Smooth muscle cell (in vitro differentiated cells): ENCODE data around the gene HMGCS2. TPM values are rescaled to one million over a fixed set of nuclear protein-coding genes. Genes with fewer than 3 reads are reported as not detected.

Experiments
- DNase-seq: peaks from one replicate; lab custom pipeline; 2025; ENCODE audit not compliant: unreplicated experiment; lab: John Stamatoyannopoulos, UW
- H2AFZ ChIP-seq: fragments of 200-600 bp; sonication (generic); 2 replicates; pipeline ENCODE4 v1.6.0; 2016; ENCODE audit warnings: antibody characterized with exemption, low read depth, mild to moderate bottlenecking
- H3F3A ChIP-seq: fragments of 200-600 bp; sonication (generic); 2 replicates; pipeline ENCODE4 v1.6.0; 2017; ENCODE audit warnings: antibody characterized with exemption, low read depth
- H3K27ac ChIP-seq: fragments of 200-600 bp; sonication (generic); 2 replicates; pipeline ENCODE4 v1.5.1; 2016; ENCODE audit warnings: low read depth, mild to moderate bottlenecking
- H3K27me3 ChIP-seq: fragments of 200-600 bp; sonication (generic); 2 replicates; pipeline ENCODE4 v1.6.1; 2016; ENCODE audit warnings: low read depth, mild to moderate bottlenecking
- H3K36me3 ChIP-seq: fragments of 200-600 bp; sonication (generic); 2 replicates; pipeline ENCODE4 v1.5.1; 2016; ENCODE audit warnings: low read depth
- H3K4me1 ChIP-seq: fragments of 200-600 bp; sonication (generic); 2 replicates; pipeline ENCODE4 v1.5.1; 2016; ENCODE audit warnings: low read depth
- H3K4me2 ChIP-seq: fragments of 200-600 bp; sonication (generic); 2 replicates; pipeline ENCODE4 v1.6.0; 2016; ENCODE audit warnings: mild to moderate bottlenecking
- H3K4me3 ChIP-seq: fragments of 200-600 bp; sonication (generic); 2 replicates; pipeline ENCODE4 v1.5.1; 2016; ENCODE audit warnings: mild to moderate bottlenecking
- H3K79me2 ChIP-seq: fragments of 200-600 bp; sonication (generic); 2 replicates; pipeline ENCODE4 v1.6.0; 2016; ENCODE audit warnings: low read depth, mild to moderate bottlenecking
- H3K9ac ChIP-seq: fragments of 200-600 bp; sonication (generic); 2 replicates; pipeline ENCODE4 v1.6.0; 2016; ENCODE audit warnings: low read depth
- H3K9me3 ChIP-seq: fragments of 200-600 bp; sonication (generic); replicated peaks from 2 replicates; pipeline ENCODE4 v1.5.1; 2016; ENCODE audit warnings: low read depth
- H4K20me1 ChIP-seq: fragments of 200-600 bp; sonication (generic); 2 replicates; pipeline ENCODE4 v1.6.0; 2016; ENCODE audit warnings: low read depth
- WGBS: methylation state at CpG from one replicate; pipeline ENCODE4 v1.1.7; 2016; ENCODE audit warnings: low lambda C conversion rate; 5-methylcytosine and 5-hydroxymethylcytosine counted together
- polyA plus RNA-seq: library from polyadenylated mRNA; unstranded; fragments of >200 nt; fragmentation: Nextera tagmentation; extraction: Ambion mirVana; gene quantifications from 2 replicates; pipeline ENCODE4 v1.2.1, GENCODE V29; 2016
- total RNA-seq: library from RNA; depleted of rRNA; stranded (reverse); fragments of >200 nt; gene quantifications from 2 replicates; pipeline ENCODE4 v1.2.3, GENCODE V29; 2014
- TF ChIP-seq, protein P1 (sequence below): fragments of 200-600 bp; sonication (generic); IDR thresholded peaks from 2 replicates; pipeline ENCODE4 v1.5.1; 2017; ENCODE audit warnings: borderline replicate concordance, mild to moderate bottlenecking, antibody characterized with exemption; ENCODE audit not compliant: insufficient read depth, poor library complexity, severe bottlenecking

Gene HMGCS2
- not detected in 2 replicates for total RNA-seq
- 0.08 TPM in 1 of 2 replicates, not detected in the other for polyA plus RNA-seq

DNA sequence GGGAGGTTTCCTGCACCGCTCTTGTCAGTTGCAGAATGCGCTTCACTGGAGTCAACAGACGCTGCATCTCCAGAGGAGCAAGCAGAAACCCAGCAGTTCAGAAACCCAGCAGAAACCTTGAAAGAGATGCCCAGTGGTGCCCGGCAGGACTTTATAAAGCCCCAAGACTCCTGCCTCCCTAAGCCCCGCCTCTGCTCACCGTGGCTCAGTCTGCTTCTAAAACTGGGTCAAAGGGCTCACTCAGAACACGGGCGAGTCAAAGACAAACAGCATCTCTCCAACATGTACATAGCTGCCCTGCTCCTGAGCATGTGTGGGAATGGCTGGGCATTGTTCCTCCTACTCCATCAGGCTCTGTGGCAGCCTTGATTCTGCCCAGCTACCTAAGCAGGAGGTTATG is at the start of gene HMGCS2:
Gene HMGCS2 (minus strand): TSS at position 128 of the 400 bp plus-strand sequence. CDS start 61 bp downstream, at position 67.
- no peaks in the 10 kb centered on the region for H3K36me3 ChIP-seq
- no peak within 1 kb of the TSS for H2AFZ ChIP-seq
- H3K9me3 ChIP-seq, result no peaks in the 10 kb centered on the region
- no peak within 1 kb of the TSS for H3K27ac ChIP-seq
- H3K27me3 ChIP-seq, result no peaks in the 10 kb centered on the region
- H3K4me2 ChIP-seq, result no peak within 1 kb of the TSS
- TF ChIP-seq, protein P1, sequence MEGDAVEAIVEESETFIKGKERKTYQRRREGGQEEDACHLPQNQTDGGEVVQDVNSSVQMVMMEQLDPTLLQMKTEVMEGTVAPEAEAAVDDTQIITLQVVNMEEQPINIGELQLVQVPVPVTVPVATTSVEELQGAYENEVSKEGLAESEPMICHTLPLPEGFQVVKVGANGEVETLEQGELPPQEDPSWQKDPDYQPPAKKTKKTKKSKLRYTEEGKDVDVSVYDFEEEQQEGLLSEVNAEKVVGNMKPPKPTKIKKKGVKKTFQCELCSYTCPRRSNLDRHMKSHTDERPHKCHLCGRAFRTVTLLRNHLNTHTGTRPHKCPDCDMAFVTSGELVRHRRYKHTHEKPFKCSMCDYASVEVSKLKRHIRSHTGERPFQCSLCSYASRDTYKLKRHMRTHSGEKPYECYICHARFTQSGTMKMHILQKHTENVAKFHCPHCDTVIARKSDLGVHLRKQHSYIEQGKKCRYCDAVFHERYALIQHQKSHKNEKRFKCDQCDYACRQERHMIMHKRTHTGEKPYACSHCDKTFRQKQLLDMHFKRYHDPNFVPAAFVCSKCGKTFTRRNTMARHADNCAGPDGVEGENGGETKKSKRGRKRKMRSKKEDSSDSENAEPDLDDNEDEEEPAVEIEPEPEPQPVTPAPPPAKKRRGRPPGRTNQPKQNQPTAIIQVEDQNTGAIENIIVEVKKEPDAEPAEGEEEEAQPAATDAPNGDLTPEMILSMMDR, result no peak
- H3K4me1 ChIP-seq, result peaks cover 9% of the 10 kb centered on the region
- H3K4me3 ChIP-seq, result peak within 1 kb of the TSS; percentile 32
- no peaks in the 10 kb centered on the region for H3F3A ChIP-seq
- H4K20me1 ChIP-seq, result no peaks in the 10 kb centered on the region
- H3K79me2 ChIP-seq, result no peaks in the 10 kb centered on the region
- WGBS, result 77% methylated on average over 8 of the region's 8 CpGs
- DNase-seq, result no peak
- no peak within 1 kb of the TSS for H3K9ac ChIP-seq

DNA sequence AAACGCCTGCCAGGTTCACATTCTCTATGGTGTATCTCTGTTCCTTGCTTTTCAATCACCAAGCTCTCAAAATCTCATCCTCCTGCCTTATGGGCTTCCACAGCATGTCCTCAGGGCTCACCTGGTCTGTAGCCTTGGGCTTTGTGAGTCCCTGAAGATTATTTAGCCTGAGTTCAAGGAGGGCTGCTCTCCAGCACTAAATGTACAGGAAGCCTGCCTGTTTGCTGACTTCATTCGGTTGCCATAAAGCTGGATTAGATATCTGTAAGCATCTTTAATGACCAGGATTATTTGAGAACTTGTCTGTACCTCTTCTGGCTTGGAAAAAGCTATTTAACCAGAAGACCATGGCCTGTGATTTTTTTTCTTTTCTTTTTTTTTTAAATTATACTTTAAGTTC is 49.5 kb upstream of the HMGCS2 start:
- Histone ChIP-seq H4K20me1 (no peaks in the 10 kb centered on the region), H3K36me3 (no peaks in the 10 kb centered on the region), H3K27ac (no peak overlapping the region), H3K4me1 (no peaks in the 10 kb centered on the region), H3K79me2 (no peaks in the 10 kb centered on the region), H3K9me3 (no peaks in the 10 kb centered on the region), H3K4me3 (no peak overlapping the region), H3K4me2 (no peak overlapping the region), H3K27me3 (no peaks in the 10 kb centered on the region), H3F3A (peaks cover 11% of the 10 kb centered on the region), H3K9ac (no peak overlapping the region), H2AFZ (no peak overlapping the region)
- TF ChIP-seq, protein P1, result no peak
- no peak for DNase-seq
- 58% methylated on average over 2 of the region's 2 CpGs for WGBS

DNA sequence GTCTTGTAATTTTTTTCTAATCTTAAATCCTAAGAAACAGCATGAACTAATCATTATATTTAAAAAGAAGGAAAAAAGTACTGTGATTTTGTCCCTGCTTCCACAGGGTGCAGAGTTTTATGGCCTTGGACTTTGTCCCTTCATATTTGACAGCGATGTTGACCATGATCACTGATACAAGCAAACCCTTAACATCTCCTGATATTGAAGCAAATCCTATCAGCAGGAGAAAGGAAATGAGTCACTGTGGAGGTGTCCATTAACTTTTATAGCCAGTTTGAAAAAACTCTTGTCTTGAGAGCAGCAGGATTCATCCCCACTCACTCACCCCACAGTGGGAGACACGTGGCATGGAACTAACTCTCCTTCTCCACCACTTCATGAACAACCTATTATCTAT is 47.7 kb upstream of the HMGCS2 start:
- no peak for DNase-seq
- Histone ChIP-seq H3K27ac (peak overlapping the region; percentile 38), H2AFZ (peak overlapping the region; percentile 11), H3K27me3 (no peaks in the 10 kb centered on the region), H3K36me3 (no peaks in the 10 kb centered on the region), H3K4me3 (no peak overlapping the region), H3K9ac (no peak overlapping the region), H3K9me3 (no peaks in the 10 kb centered on the region), H3K79me2 (no peaks in the 10 kb centered on the region), H3K4me1 (no peaks in the 10 kb centered on the region), H3F3A (peaks cover 11% of the 10 kb centered on the region), H4K20me1 (no peaks in the 10 kb centered on the region), H3K4me2 (peak overlapping the region; percentile 36)
- TF ChIP-seq, protein P1, result no peak
- 18% methylated on average over 2 of the region's 2 CpGs for WGBS

DNA sequence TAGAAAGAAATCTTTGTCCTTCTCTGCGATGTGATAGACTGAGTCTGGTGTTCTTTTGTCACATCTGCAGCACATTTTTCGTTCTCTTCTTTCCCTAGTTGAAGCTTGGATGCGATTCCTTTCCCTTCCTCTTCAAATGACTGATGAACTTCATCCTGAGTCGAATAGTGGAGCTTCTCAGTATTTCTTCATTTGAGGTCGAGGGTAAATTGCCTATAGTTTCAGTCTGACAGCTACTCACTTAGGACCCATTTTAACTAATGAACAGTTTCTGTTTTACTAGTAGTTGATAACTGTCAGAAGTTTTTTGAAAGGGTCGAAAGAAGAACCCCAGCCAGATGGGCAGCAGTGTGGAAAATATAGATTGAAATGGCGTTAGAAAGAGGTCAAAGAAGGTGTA is 47.2 kb upstream of the HMGCS2 start:
- no peaks in the 10 kb centered on the region for H3K27me3 ChIP-seq
- H4K20me1 ChIP-seq, result no peaks in the 10 kb centered on the region
- 76% methylated on average over 7 of the region's 7 CpGs for WGBS
- H3K36me3 ChIP-seq, result no peaks in the 10 kb centered on the region
- no peak for DNase-seq
- H3K27ac ChIP-seq, result no peak overlapping the region
- TF ChIP-seq, protein P1, result no peak
- peaks cover 11% of the 10 kb centered on the region for H3F3A ChIP-seq
- no peak overlapping the region for H3K4me2 ChIP-seq
- no peak overlapping the region for H3K4me3 ChIP-seq
- H2AFZ ChIP-seq, result no peak overlapping the region
- no peaks in the 10 kb centered on the region for H3K79me2 ChIP-seq
- no peak overlapping the region for H3K9ac ChIP-seq
- no peaks in the 10 kb centered on the region for H3K9me3 ChIP-seq
- H3K4me1 ChIP-seq, result no peaks in the 10 kb centered on the region
